ENCODE data around the gene TLNRD1.

The TLNRD1 gene

GRCh38 chr15:81050805-81051204 lies 50.1 kb downstream of the TLNRD1 start:
- TF ChIP-seq CTCF (conservative IDR thresholded peaks at IDR 0.05): no peak
- no peak overlapping the region for H3K27ac ChIP-seq

GRCh38 chr15:81052046-81052445 lies 51.3 kb downstream of the TLNRD1 start:
- no peak for TF ChIP-seq CTCF (conservative IDR thresholded peaks at IDR 0.05)
- H3K27ac ChIP-seq: no peak overlapping the region

- H3K27ac ChIP-seq: no peak overlapping the region
- no peak for TF ChIP-seq CTCF (conservative IDR thresholded peaks at IDR 0.05)
These were observed 52.9 kb downstream of the TLNRD1 start for GRCh38 chr15:81053621-81054020.

GRCh38 chr15:81054236-81054635 lies 53.5 kb downstream of the TLNRD1 start:
- TF ChIP-seq CTCF (conservative IDR thresholded peaks at IDR 0.05): no peak
- H3K27ac ChIP-seq: no peak overlapping the region
